Neural progenitor cell (in vitro differentiated cells): ENCODE results near the gene KCNK10. TPM values are rescaled to one million over a fixed set of nuclear protein-coding genes. Genes with fewer than 3 reads are reported as not detected.

Experiments used
- DNase-seq: peaks from one replicate; pipeline ENCODE4 v3.0.0-alpha.2; 2016; ENCODE audit warnings: low spot score
- H2AFZ ChIP-seq: fragments of 200-600 bp; sonication (generic); replicated peaks from 2 replicates; pipeline ENCODE4 v1.6.1; 2016; ENCODE audit warnings: antibody characterized with exemption
- H3F3A ChIP-seq: fragments of 200-600 bp; sonication (generic); 2 replicates; pipeline ENCODE4 v1.6.1; 2016; ENCODE audit warnings: antibody characterized with exemption, low read depth
- H3K27ac ChIP-seq: fragments of 200-600 bp; sonication (generic); 2 replicates; pipeline ENCODE4 v1.5.1; 2016; ENCODE audit warnings: mild to moderate bottlenecking
- H3K27me3 ChIP-seq: fragments of 200-600 bp; sonication (generic); 2 replicates; pipeline ENCODE4 v1.6.1; 2016; ENCODE audit warnings: mild to moderate bottlenecking, moderate library complexity
- H3K36me3 ChIP-seq: fragments of 200-600 bp; sonication (generic); 2 replicates; pipeline ENCODE4 v1.5.1; 2016
- H3K4me1 ChIP-seq: fragments of 200-600 bp; sonication (generic); 2 replicates; pipeline ENCODE4 v1.6.1; 2016; ENCODE audit warnings: mixed run types
- H3K4me2 ChIP-seq: fragments of 200-600 bp; sonication (generic); 2 replicates; pipeline ENCODE4 v1.6.1; 2016
- H3K4me3 ChIP-seq: fragments of 200-600 bp; sonication (generic); 2 replicates; pipeline ENCODE4 v1.5.1; 2016
- H3K79me2 ChIP-seq: fragments of 200-600 bp; sonication (generic); 2 replicates; pipeline ENCODE4 v1.6.1; 2016; ENCODE audit warnings: low read depth
- H3K9ac ChIP-seq: fragments of 200-600 bp; sonication (generic); 2 replicates; pipeline ENCODE4 v1.6.1; 2016
- H3K9me3 ChIP-seq: fragments of 200-600 bp; sonication (generic); 2 replicates; pipeline ENCODE4 v1.5.1; 2016; ENCODE audit warnings: low read depth
- H4K20me1 ChIP-seq: fragments of 200-600 bp; sonication (generic); 2 replicates; pipeline ENCODE4 v1.6.1; 2016; ENCODE audit warnings: low read depth
- H3K27ac Mint-ChIP-seq: 3 replicates; pipeline ENCODE4 v1.8.0; 2021; ENCODE audit warnings: mixed read lengths
- H3K27me3 Mint-ChIP-seq: 2 replicates; pipeline ENCODE4 v1.8.0; 2022; ENCODE audit warnings: low read depth, mild to moderate bottlenecking, inconsistent platforms, moderate library complexity, mixed read lengths; ENCODE audit not compliant: insufficient read depth
- H3K36me3 Mint-ChIP-seq: 3 replicates; pipeline ENCODE4 v1.8.0; 2021; ENCODE audit warnings: mixed read lengths
- H3K4me1 Mint-ChIP-seq: 3 replicates; pipeline ENCODE4 v1.8.0; 2021; ENCODE audit warnings: mixed read lengths
- H3K4me3 Mint-ChIP-seq: 3 replicates; pipeline ENCODE4 v1.8.0; 2021; ENCODE audit warnings: mild to moderate bottlenecking, moderate library complexity, mixed read lengths
- H3K9me3 Mint-ChIP-seq: 3 replicates; pipeline ENCODE4 v1.8.0; 2020; ENCODE audit warnings: mixed read lengths
- EZH2 ChIP-seq: fragments of 200-600 bp; sonication (generic); IDR thresholded peaks from 2 replicates; pipeline ENCODE4 v1.6.1; 2017; ENCODE audit warnings: antibody characterized with exemption, mild to moderate bottlenecking, moderate library complexity
- EZH2phosphoT487 ChIP-seq: fragments of 200-600 bp; sonication (generic); IDR thresholded peaks from 2 replicates; pipeline ENCODE4 v1.6.1; 2017; ENCODE audit warnings: antibody characterized with exemption
- total RNA-seq: library from RNA; depleted of rRNA; stranded (reverse); fragments of >200 nt; gene quantifications from 2 replicates; pipeline ENCODE4 v1.2.3, GENCODE V29; 2015; ENCODE audit warnings: low replicate concordance
- TF ChIP-seq, protein P1 (sequence below): fragments of 200-600 bp; sonication (generic); IDR thresholded peaks from 2 replicates; pipeline ENCODE4 v1.5.1; 2017; ENCODE audit warnings: antibody characterized with exemption, mild to moderate bottlenecking

KCNK10 gene, protein sequence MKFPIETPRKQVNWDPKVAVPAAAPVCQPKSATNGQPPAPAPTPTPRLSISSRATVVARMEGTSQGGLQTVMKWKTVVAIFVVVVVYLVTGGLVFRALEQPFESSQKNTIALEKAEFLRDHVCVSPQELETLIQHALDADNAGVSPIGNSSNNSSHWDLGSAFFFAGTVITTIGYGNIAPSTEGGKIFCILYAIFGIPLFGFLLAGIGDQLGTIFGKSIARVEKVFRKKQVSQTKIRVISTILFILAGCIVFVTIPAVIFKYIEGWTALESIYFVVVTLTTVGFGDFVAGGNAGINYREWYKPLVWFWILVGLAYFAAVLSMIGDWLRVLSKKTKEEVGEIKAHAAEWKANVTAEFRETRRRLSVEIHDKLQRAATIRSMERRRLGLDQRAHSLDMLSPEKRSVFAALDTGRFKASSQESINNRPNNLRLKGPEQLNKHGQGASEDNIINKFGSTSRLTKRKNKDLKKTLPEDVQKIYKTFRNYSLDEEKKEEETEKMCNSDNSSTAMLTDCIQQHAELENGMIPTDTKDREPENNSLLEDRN
- 6.9 and 11.0 TPM in 2 replicates for total RNA-seq

DNA sequence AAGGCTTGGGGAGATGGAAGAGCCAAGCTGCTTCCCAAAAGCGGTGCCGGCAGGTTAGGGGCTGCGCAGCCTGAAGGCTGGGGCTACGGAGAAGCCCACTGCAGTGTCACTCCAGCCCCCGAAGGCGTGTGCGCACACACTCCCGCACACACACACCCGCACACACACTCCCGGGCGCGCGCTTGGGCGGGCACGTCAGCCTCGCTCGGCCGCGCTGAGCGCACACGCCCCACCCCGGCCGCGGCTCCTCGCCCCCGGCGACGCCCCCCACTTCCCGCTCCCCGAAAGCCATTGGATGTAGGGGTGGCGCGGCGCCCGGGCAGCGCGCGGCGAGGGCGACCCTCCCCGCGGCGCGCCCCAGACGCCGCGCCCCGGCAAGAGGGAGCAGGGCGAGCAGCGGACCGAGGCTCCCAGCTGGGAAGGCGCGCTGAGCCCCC, at the start of gene KCNK10:
TSS of gene KCNK10 (minus strand) at position 184 of the 437 bp plus-strand sequence. CDS start 471 bp downstream, outside the sequence.
- H3K36me3 ChIP-seq: no peaks in the 10 kb centered on the region
- H3K4me2 ChIP-seq: peak within 1 kb of the TSS; percentile 99
- peaks cover 2% of the 10 kb centered on the region for H3K36me3 Mint-ChIP-seq
- H3K9ac ChIP-seq: peak within 1 kb of the TSS; percentile 50
- H3K9me3 ChIP-seq: no peaks in the 10 kb centered on the region
- H3K4me1 ChIP-seq: peaks cover 39% of the 10 kb centered on the region
- H2AFZ ChIP-seq: peak within 1 kb of the TSS; percentile 96
- peaks cover 5% of the 10 kb centered on the region for H3K79me2 ChIP-seq
- H3K4me3 Mint-ChIP-seq: peak within 1 kb of the TSS; percentile 94
- peaks cover 4% of the 10 kb centered on the region for H3K9me3 Mint-ChIP-seq
- peak within 1 kb of the TSS; percentile 98 for H3K27ac Mint-ChIP-seq
- DNase-seq: peak; percentile 71
- no peak within 1 kb of the TSS for H3K27ac ChIP-seq
- TF ChIP-seq EZH2 (no peak), EZH2phosphoT487 (no peak)
- TF ChIP-seq, protein P1, sequence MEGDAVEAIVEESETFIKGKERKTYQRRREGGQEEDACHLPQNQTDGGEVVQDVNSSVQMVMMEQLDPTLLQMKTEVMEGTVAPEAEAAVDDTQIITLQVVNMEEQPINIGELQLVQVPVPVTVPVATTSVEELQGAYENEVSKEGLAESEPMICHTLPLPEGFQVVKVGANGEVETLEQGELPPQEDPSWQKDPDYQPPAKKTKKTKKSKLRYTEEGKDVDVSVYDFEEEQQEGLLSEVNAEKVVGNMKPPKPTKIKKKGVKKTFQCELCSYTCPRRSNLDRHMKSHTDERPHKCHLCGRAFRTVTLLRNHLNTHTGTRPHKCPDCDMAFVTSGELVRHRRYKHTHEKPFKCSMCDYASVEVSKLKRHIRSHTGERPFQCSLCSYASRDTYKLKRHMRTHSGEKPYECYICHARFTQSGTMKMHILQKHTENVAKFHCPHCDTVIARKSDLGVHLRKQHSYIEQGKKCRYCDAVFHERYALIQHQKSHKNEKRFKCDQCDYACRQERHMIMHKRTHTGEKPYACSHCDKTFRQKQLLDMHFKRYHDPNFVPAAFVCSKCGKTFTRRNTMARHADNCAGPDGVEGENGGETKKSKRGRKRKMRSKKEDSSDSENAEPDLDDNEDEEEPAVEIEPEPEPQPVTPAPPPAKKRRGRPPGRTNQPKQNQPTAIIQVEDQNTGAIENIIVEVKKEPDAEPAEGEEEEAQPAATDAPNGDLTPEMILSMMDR: no peak
- H4K20me1 ChIP-seq: no peaks in the 10 kb centered on the region
- H3K27me3 Mint-ChIP-seq: peaks cover 25% of the 10 kb centered on the region
- H3K4me1 Mint-ChIP-seq: peaks cover 33% of the 10 kb centered on the region
- H3K27me3 ChIP-seq: peaks cover 92% of the 10 kb centered on the region
- H3F3A ChIP-seq: peaks cover 19% of the 10 kb centered on the region
- peak within 1 kb of the TSS; percentile 88 for H3K4me3 ChIP-seq

DNA sequence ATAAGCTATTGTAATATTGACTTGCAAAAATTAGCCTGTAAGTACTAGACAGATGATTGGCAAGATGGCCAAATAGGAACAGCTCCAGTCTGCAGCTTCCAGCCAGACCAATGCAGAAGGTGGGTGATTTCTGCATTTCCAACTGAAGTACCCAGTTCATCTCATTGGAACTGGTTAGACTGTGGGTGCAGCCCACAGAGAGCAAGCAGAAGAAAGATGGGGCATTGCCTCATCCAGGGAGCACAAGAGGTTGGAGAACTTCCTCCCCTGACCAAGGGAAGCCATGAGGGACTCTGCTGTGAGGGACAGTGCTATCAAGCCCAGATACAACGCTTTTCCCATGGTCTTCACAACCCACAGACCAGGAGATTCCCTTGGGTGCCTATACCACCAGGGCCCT, 46.4 kb upstream of the KCNK10 start:
- no peak overlapping the region for H3K4me2 ChIP-seq
- no peak overlapping the region for H3K27ac ChIP-seq
- Mint-ChIP-seq H3K4me3 (no peak overlapping the region), H3K27me3 (no peaks in the 10 kb centered on the region), H3K27ac (peak overlapping the region; percentile 78), H3K9me3 (peaks cover 43% of the 10 kb centered on the region), H3K36me3 (no peaks in the 10 kb centered on the region), H3K4me1 (peaks cover 15% of the 10 kb centered on the region)
- H3K9me3 ChIP-seq: no peaks in the 10 kb centered on the region
- no peak overlapping the region for H3K9ac ChIP-seq
- peaks cover 26% of the 10 kb centered on the region for H3K4me1 ChIP-seq
- no peaks in the 10 kb centered on the region for H4K20me1 ChIP-seq
- no peaks in the 10 kb centered on the region for H3K27me3 ChIP-seq
- no peaks in the 10 kb centered on the region for H3K36me3 ChIP-seq
- H3K79me2 ChIP-seq: no peaks in the 10 kb centered on the region
- TF ChIP-seq EZH2 (no peak), EZH2phosphoT487 (no peak)
- no peak overlapping the region for H3K4me3 ChIP-seq
- DNase-seq: no peak
- no peak overlapping the region for H2AFZ ChIP-seq
- H3F3A ChIP-seq: peaks cover 13% of the 10 kb centered on the region

DNA sequence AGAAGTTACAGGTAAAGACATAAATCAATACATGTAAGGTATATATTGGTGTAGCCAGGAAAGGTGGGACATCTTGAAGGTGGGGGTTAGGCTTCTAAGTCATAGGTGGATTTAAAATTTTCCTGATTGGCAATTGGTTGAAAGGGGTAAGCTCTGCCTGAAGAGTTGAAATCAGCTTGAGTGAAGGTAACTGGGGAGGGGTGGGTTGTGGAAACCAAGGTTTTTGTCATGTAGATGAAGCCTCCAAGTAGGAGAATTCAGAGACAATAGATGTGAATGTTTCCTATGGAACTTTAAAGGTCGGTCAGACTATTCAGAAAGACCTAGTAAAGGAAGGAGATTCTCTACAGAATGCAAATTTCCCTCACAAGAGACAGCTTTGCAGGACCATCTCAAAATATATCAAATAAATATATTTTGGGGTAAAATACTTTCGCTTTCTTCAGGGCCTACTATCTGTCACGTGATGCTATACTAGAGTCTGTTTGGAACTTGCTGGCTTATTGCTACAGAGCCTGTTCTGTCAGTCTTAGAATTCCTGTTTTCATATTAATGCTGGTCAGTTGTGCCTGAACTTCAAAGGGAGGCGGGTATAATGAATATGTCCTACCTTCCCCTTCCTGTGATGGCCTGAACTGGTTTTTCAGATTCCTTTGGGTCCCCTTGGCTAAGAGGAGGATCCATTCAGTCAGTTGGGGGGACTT, 41.8 kb upstream of the KCNK10 start:
- H2AFZ ChIP-seq: no peak overlapping the region
- H3K4me1 ChIP-seq: peaks cover 60% of the 10 kb centered on the region
- Mint-ChIP-seq H3K4me3 (peak overlapping the region; percentile 29), H3K36me3 (peaks cover 1% of the 10 kb centered on the region), H3K9me3 (peaks cover 25% of the 10 kb centered on the region), H3K27me3 (no peaks in the 10 kb centered on the region), H3K4me1 (peaks cover 48% of the 10 kb centered on the region), H3K27ac (peak overlapping the region; percentile 91)
- H3K9ac ChIP-seq: no peak overlapping the region
- peak; percentile 65 for DNase-seq
- H3K27ac ChIP-seq: peak overlapping the region; percentile 92
- H4K20me1 ChIP-seq: no peaks in the 10 kb centered on the region
- TF ChIP-seq EZH2phosphoT487: no peak
- no peak for TF ChIP-seq EZH2
- TF ChIP-seq, protein P1: no peak
- peak overlapping the region; percentile 30 for H3K4me3 ChIP-seq
- H3K79me2 ChIP-seq: no peaks in the 10 kb centered on the region
- no peaks in the 10 kb centered on the region for H3K9me3 ChIP-seq
- H3K36me3 ChIP-seq: no peaks in the 10 kb centered on the region
- no peaks in the 10 kb centered on the region for H3K27me3 ChIP-seq
- H3K4me2 ChIP-seq: peak overlapping the region; percentile 72
- H3F3A ChIP-seq: peaks cover 44% of the 10 kb centered on the region
